GM21515 (cell line): ENCODE measurements around the gene BHMT2.

ENCODE experiments used
- ATAC-seq: cut with Tn5 transposase; IDR thresholded peaks from one replicate; pipeline ENCODE4 v1.9.1; 2021; ENCODE audit not compliant: unreplicated experiment

Gene BHMT2, protein sequence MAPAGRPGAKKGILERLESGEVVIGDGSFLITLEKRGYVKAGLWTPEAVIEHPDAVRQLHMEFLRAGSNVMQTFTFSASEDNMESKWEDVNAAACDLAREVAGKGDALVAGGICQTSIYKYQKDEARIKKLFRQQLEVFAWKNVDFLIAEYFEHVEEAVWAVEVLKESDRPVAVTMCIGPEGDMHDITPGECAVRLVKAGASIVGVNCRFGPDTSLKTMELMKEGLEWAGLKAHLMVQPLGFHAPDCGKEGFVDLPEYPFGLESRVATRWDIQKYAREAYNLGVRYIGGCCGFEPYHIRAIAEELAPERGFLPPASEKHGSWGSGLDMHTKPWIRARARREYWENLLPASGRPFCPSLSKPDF

GRCh38 chr5:79069488-79070349 is at the start of gene BHMT2, which contains the start of gene DMGDH:
BHMT2 (plus strand) TSS chr5:79069767; CDS start chr5:79069783, 16 bp downstream.
DMGDH (minus strand) TSS chr5:79069674; CDS start chr5:79069620, 54 bp downstream.
- no peak for ATAC-seq

- ATAC-seq: no peak
These were observed 48.6 kb upstream of the BHMT2 start for GRCh38 chr5:79020861-79021561.

DNA sequence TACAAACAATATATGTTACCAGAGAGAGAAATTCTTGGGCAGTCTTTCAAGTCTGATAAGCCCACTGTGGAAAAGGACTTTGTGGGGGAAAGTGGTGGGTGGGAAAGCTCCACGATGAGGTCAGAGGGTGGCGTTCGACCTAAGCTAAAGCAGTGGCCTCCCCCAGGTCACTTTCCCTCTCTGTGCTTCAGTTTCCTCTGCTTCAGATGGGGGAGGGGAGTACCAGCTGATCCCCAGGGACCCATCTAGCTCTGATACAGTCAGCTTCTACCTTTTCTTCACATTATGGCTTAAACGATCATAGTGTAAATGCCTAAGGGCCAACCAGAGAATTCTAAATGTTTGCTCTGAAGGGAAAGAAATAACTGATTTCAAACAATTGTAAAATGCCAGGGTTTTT is 47.8 kb upstream of the BHMT2 start:
- ATAC-seq: no peak

GRCh38 chr5:79022771-79023170 is 46.8 kb upstream of the BHMT2 start:
- no peak for ATAC-seq

DNA sequence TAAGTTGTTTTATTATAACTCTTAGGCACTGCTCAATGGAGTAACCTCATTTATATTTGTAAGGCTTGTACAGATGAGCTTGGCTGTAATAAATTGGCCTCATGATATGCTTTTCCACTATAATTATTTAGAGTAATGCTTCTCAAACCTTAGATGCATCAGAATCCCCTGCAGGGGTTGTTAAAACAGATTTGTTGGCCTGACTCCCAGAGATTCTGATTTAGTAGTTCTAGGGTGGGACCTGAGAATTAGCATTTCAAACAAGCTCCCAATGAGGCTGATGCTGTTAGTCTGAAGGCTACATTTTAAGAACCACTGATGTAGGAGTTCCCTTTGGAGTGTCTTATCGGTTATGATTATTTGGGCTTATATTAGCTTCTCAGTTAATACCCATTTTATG is 46.2 kb upstream of the BHMT2 start:
- ATAC-seq: no peak

DNA sequence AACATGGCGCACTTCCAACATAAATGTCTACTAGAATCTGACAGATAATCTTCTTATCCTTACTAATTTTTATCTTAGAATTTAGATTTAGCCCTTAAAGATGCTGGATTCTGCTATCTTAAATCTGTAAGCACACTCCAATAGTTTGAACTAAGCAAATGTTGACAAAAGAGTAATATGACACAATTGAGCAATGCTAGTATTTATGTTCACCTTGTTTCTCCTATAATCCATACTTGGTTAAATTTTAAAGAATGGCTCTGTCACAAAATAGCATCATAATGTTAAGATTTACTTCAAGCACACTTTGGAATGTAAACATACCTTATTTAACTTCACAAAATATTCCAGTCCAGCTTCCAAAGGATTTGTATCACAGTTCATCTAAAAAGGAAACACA is 45.6 kb upstream of the BHMT2 start:
- no peak for ATAC-seq

DNA sequence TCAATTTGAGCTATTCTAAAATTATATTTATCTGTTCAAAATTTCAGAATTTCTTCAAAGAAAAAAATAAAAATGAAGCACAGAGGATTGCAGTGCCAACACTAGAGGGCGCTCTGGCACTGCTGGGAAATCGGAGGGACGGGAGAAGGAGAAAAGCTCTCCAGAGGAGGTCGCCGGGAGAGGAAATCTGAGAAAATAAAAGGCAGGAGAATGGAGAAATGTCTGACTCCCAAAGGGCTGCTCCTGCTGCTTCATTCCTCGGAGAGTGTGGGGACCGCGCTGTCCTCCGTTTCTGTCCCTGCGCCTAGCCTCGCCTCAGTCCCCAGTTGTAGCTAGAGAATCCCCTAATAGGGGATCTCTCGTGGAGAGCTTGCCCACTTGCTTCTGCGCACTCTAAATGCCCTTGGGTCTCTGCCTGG is 44.5 kb upstream of the BHMT2 start:
- no peak for ATAC-seq

DNA sequence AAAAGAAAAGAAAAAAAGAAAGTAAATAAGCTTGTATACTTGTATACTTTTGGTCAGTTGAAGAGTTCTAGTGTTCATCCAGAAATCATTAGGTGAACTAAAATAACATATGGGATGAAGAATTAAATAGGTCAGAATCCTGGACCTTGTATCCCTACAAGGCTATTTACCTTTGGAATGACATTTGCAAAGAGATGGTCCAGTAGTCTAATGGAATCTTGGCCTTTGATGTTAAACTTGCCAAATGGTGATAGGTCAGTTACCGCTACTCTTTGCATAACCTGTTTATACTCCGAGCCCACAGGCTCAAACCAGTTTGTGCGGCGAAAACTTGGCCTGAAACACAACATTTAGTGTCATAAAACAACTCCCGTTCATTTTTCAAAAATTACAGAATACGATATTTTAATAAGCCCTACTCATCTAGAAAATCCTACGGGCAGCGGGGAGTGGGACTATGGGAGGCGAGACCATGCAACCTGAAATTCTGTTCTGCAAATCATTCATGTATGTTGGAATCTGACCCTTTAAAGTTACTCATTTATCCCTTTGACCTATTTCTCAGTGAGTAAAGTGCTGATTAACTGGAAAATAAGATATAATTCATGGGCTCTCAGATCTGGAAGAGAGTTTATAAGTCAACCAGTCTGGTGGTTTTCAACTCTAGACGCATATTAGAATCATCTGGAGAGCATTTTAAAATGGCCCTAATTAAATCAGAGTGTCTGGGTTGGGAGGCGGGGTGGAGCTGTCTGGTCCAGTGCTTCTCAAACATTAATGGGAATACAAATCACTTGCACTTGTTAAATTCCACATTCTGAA is 38.7 kb upstream of the BHMT2 start:
- no peak for ATAC-seq

DNA sequence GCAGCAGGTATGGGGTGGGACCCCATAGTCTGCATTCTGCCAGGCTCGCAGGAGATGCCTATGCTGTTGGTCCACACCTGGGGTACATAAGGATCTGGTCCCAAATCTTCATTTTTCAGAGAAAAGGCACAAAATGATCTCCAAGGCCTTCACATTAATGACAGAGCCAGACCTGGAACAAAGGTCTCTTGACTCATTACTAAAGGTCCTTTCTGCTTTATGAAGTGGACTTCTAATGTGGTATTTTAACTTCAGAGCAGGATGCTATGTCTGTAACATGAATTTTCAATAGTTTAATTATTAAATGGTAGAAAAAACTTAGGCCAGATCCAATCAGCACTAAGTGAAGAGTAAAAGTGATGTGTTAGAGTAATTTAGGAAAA is 38.1 kb upstream of the BHMT2 start:
- no peak for ATAC-seq

DNA sequence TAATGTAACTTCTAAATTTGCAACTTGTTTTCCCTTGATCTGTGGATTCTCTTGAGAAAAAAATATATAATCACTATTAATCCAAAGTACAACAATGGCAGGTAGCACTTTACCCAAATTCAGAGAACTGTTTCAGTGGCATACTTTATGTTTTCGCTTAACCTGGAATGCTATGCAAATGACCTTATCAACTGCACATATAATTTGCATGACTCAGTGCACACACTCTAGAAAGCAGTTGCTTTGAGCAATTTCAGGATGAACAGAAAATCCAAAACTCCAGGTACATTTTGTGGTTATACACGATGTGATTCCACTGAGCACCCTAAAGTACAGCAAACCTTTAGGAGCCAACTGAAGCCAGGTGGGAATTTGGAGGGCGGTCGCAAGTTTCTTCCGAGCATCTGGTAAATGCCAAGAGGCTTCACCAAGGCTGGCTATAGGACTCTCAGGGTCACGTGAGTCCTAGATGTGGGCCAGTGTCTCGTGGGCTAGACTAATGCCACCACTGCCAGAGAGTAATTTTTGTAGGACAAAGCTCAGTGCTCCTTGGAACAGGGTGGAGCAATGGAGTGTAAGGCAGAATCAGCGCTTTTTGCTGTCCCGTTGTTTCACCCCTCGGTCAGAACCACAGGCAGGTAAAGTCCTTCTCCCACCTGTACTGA is 37.4 kb upstream of the BHMT2 start:
- ATAC-seq: no peak

- no peak for ATAC-seq
These were observed 36.8 kb upstream of the BHMT2 start for GRCh38 chr5:79032782-79033181.

GRCh38 chr5:79035237-79035636 is 34.3 kb upstream of the BHMT2 start:
- ATAC-seq: no peak

- ATAC-seq: no peak
These were observed 32.8 kb upstream of the BHMT2 start for GRCh38 chr5:79036769-79037168.

GRCh38 chr5:79042188-79042587 is 27.4 kb upstream of the BHMT2 start:
- no peak for ATAC-seq

GRCh38 chr5:79047199-79047598 is 22.4 kb upstream of the BHMT2 start:
- ATAC-seq: no peak

GRCh38 chr5:79048437-79048836 is 21.1 kb upstream of the BHMT2 start:
- ATAC-seq: no peak

- no peak for ATAC-seq
These were observed 19.1 kb upstream of the BHMT2 start for GRCh38 chr5:79050498-79050897.

GRCh38 chr5:79053321-79053720 is 16.2 kb upstream of the BHMT2 start:
- no peak for ATAC-seq

DNA sequence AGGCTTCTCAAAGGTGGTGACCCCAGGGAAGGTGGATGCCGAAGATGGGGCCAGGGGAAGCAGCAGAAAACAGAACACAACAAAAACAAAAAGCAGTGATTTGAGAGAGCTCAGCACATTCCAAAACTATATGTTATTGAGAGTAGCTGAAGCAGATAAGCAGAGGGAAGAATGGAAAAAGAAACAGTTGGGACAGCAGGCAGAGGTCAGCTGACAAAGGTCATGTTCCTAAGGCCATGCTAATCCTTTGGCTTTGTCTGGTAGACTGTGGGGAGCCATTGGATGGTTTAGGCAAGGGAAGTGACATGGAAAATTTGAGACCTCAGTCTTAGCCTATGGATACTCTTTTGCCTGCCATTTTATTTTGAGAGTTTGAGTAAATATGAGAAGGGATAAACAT is 14.6 kb upstream of the BHMT2 start:
- ATAC-seq: no peak

DNA sequence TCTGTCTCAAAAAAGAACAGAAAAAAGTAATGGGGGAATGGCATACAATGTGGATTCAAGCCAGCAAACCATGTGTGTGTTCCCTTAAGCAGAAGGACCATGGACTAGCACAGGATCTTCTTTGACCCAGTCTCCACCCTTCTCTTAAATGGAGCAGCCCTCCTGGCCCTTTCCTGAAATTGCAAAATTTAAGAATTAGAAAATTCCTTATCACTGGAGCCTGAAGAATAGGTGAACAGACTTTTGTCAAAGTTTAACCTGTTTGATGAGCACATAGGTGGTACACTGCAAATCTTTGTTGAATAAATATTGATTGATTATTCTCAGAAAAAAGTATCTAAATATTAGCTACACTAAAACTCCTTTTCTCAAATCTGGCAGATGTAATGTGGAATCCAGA is 12.7 kb upstream of the BHMT2 start:
- ATAC-seq: no peak
